Skeletal muscle satellite cell (primary cell): Measurements from ENCODE around the gene GPS2.
"Not testable (repeated sequence)": the region's sequence is repeated elsewhere in the genome, so short reads cannot be mapped to it uniquely, and the experiment has no call there.

Experiments
- H3K27me3 ChIP-seq: 2 replicates; pipeline ENCODE4 v1.7.0; 2013; ENCODE audit warnings: low read length; ENCODE audit not compliant: control insufficient read depth, insufficient read depth
- H3K36me3 ChIP-seq: 2 replicates; pipeline ENCODE4 v1.7.0; 2013; ENCODE audit warnings: mild to moderate bottlenecking, control low read depth, low read length; ENCODE audit not compliant: insufficient read depth
- H3K4me1 ChIP-seq: 2 replicates; pipeline ENCODE4 v1.7.0; 2013; ENCODE audit warnings: low read length; ENCODE audit not compliant: control insufficient read depth, insufficient read depth
- H3K4me2 ChIP-seq: 2 replicates; pipeline ENCODE4 v1.7.0; 2013; ENCODE audit warnings: mild to moderate bottlenecking, low read length
- H3K4me3 ChIP-seq: 2 replicates; pipeline ENCODE4 v1.7.0; 2013; ENCODE audit warnings: low read length
- H3K9ac ChIP-seq: 2 replicates; pipeline ENCODE4 v1.7.0; 2013; ENCODE audit warnings: mild to moderate bottlenecking, low read depth, low read length, moderate library complexity
- H3K9me3 ChIP-seq: replicated peaks from 2 replicates; pipeline ENCODE4 v1.7.0; 2013; ENCODE audit warnings: mild to moderate bottlenecking, control low read depth, low read length

The GPS2 gene

DNA sequence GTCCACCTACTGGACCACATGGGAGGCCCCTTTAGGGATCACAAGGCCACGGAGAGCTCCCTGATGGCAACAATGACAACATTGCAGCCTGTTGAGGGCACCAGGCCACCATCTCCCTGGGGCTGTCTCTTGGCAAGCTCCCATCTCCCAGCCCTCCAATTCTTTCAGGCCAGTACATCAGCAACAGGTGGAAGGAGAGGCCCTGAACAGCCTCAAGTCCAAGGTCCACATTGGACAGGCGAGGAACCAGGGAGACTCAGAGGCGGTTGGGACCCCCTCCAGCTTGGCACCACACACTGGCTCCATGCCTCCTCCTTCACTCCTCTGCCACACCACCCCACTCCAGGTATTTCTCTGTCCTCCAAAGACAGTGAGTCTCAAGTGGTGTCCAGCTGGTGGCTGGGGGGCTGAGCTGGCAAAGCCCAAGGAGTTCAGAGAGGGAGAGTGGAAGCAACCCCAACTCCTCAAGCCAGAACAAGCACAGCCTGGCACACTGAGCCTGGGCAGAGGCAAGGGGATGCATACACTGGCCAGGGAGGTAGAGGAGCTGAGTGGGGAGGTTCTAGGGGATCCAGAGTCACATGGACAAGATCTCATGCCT is 19.9 kb upstream of the GPS2 start:
- Histone ChIP-seq H3K9ac (no peak overlapping the region), H3K4me2 (no peak overlapping the region), H3K9me3 (no peaks in the 10 kb centered on the region), H3K4me1 (peaks cover 3% of the 10 kb centered on the region), H3K4me3 (no peak overlapping the region), H3K27me3 (peaks cover 16% of the 10 kb centered on the region), H3K36me3 (no peaks in the 10 kb centered on the region)

- H3K27me3 ChIP-seq, result peaks cover 16% of the 10 kb centered on the region
- not testable (repeated sequence) for H3K4me2 ChIP-seq, H3K4me3 ChIP-seq, H3K36me3 ChIP-seq, H3K9me3 ChIP-seq, H3K9ac ChIP-seq
- H3K4me1 ChIP-seq, result peaks cover 13% of the 10 kb centered on the region
Observed at GRCh38 chr17:7332600-7333069, 17.5 kb upstream of the GPS2 start.

DNA sequence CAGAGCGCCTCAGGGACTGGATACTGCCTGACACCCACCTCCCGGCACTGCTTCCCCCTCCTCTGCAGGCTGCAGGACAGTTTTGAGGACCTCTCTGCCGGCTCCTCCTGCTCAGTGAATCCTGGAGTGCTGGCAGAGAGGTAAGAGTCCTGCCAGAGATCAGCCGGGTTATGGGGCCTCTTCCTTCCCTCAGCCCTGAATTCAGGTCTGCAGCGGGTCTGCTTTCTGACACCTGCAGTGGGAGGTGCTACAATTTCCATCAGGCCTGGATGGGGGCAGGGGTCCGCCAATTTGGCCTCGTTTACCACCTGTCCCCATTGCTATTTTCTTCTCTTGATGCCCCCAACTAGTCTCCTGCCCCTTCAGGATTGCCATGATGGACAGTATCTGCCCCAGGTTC is 17.0 kb upstream of the GPS2 start:
- Histone ChIP-seq H3K4me1 (peaks cover 13% of the 10 kb centered on the region), H3K9ac (no peak overlapping the region)

DNA sequence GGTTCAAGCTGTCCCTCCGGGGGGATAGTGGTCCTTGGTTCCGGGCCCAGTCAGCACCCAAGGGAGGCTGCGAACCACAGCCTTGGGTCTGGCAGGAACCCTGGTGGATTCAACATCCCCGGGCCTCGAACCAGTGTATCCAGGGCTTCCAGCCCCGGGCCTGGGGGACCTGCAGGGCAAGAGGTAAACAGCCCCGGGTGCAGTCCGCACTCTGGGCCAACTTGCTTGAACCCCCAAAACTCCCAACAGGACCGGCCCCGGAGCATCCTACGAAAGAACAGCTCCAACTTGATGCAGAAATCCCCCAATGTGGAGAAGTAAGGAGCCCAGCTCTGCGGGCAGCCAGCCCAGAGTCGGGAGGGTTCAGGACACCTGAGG is 15.5 kb upstream of the GPS2 start:
- no peaks in the 10 kb centered on the region for H3K9me3 ChIP-seq
- H3K4me2 ChIP-seq, result peak overlapping the region; percentile 100
- peaks cover 14% of the 10 kb centered on the region for H3K36me3 ChIP-seq
- H3K9ac ChIP-seq, result peak overlapping the region; percentile 84
- peak overlapping the region; percentile 92 for H3K4me3 ChIP-seq
- H3K4me1 ChIP-seq, result peaks cover 13% of the 10 kb centered on the region
- H3K27me3 ChIP-seq, result peaks cover 11% of the 10 kb centered on the region

More for the DNA sequence above, 17.0 kb upstream of the GPS2 start:
- Histone ChIP-seq H3K4me2 (no peak overlapping the region), H3K4me3 (no peak overlapping the region), H3K36me3 (no peaks in the 10 kb centered on the region), H3K9me3 (no peaks in the 10 kb centered on the region), H3K27me3 (peaks cover 16% of the 10 kb centered on the region)

GRCh38 chr17:7329997-7330637 is 15.0 kb upstream of the GPS2 start:
- Histone ChIP-seq H3K27me3 (peaks cover 8% of the 10 kb centered on the region), H3K36me3 (peaks cover 19% of the 10 kb centered on the region), H3K4me1 (peaks cover 13% of the 10 kb centered on the region), H3K9me3 (no peaks in the 10 kb centered on the region), H3K9ac (peak overlapping the region; percentile 84), H3K4me3 (peak overlapping the region; percentile 92), H3K4me2 (peak overlapping the region; percentile 100)

- H3K27me3 ChIP-seq, result peaks cover 2% of the 10 kb centered on the region
- peak overlapping the region; percentile 92 for H3K4me3 ChIP-seq
- H3K4me2 ChIP-seq, result peak overlapping the region; percentile 100
- peaks cover 13% of the 10 kb centered on the region for H3K4me1 ChIP-seq
- H3K9me3 ChIP-seq, result no peaks in the 10 kb centered on the region
- peak overlapping the region; percentile 84 for H3K9ac ChIP-seq
- H3K36me3 ChIP-seq, result peaks cover 23% of the 10 kb centered on the region
Observed at GRCh38 chr17:7329374-7329996, 14.3 kb upstream of the GPS2 start.

GRCh38 chr17:7328840-7329373 is 13.7 kb upstream of the GPS2 start, which contains the start of gene NEURL4:
Gene NEURL4 (minus strand): TSS chr17:7329335. CDS start chr17:7329312, 23 bp downstream.
- Histone ChIP-seq H3K36me3 (peaks cover 27% of the 10 kb centered on the region), H3K4me2 (peak within 1 kb of the TSS; percentile 100), H3K4me1 (peaks cover 13% of the 10 kb centered on the region), H3K4me3 (peak within 1 kb of the TSS; percentile 92), H3K27me3 (no peaks in the 10 kb centered on the region), H3K9me3 (no peaks in the 10 kb centered on the region), H3K9ac (peak within 1 kb of the TSS; percentile 84)

DNA sequence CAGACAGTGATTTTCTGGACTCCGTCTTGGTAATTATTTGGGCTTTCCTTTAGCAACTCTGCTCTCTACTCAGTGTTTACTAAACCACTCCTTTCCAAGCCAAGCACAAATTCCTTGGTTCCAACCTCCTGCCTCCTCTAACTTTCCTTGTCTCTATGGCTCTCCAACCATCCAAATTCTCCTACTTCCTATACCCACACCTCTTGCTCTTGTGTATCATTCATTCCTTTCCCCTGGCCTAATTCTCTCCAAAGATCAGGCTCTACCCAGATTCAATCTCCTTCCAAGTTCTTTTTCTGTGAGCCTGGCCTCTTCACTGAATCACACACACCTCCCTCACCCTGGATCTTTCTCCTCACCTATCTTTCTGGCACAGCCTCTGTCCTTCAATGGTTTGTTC is 12.8 kb upstream of the GPS2 start:
- Histone ChIP-seq H3K9ac (peak overlapping the region; percentile 84), H3K27me3 (no peaks in the 10 kb centered on the region), H3K36me3 (peaks cover 36% of the 10 kb centered on the region), H3K4me2 (peak overlapping the region; percentile 88), H3K4me3 (peak overlapping the region; percentile 92), H3K9me3 (no peaks in the 10 kb centered on the region), H3K4me1 (peaks cover 13% of the 10 kb centered on the region)

DNA sequence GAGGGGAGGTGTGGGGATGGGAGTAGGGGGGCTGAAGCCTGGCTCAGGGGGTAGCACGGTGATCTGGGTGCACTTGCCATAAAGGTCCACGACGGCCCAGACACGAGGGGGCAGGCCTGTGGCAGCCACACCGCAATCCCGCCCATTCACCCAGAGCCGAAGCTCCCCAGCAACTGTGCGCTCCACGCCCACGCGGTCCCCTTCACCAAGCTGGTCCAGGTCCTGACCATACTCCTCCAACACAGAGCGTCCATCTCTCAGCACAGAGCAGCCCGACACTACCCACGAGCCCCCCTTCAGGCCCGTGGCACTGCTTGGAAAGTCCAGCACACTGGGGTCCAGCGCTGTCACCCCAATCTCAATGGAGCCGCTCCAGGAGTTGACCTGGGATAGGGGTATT is 12.3 kb upstream of the GPS2 start:
- no peaks in the 10 kb centered on the region for H3K27me3 ChIP-seq
- no peak overlapping the region for H3K9ac ChIP-seq
- H3K9me3 ChIP-seq, result no peaks in the 10 kb centered on the region
- H3K36me3 ChIP-seq, result peaks cover 41% of the 10 kb centered on the region
- H3K4me1 ChIP-seq, result peaks cover 13% of the 10 kb centered on the region
- no peak overlapping the region for H3K4me3 ChIP-seq
- peak overlapping the region; percentile 88 for H3K4me2 ChIP-seq

DNA sequence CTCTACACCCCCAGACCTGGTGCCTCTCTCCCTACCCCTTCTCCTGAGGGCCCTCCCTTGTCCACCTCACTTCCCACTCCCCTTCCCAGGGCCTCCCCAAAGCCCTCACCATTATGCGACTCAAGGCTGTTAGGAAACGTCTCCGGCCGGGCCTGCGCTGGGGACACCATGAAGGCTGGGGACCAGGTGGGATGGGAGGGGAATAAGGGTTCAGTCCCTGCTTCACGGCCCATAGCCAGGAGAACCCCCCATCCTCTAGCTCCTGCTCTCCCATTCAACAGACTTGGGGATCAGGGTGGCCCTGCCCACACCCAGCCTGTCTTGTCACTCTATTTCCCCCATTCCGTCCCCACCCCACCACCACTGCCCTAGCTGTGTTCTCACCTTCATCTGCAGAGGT is 11.9 kb upstream of the GPS2 start:
- H3K27me3 ChIP-seq, result no peaks in the 10 kb centered on the region
- no peak overlapping the region for H3K9ac ChIP-seq
- no peaks in the 10 kb centered on the region for H3K9me3 ChIP-seq
- H3K4me1 ChIP-seq, result peaks cover 13% of the 10 kb centered on the region
- H3K4me2 ChIP-seq, result no peak overlapping the region
- H3K4me3 ChIP-seq, result no peak overlapping the region
- peaks cover 43% of the 10 kb centered on the region for H3K36me3 ChIP-seq

- H3K9ac ChIP-seq, result no peak overlapping the region
- H3K27me3 ChIP-seq, result no peaks in the 10 kb centered on the region
- H3K9me3 ChIP-seq, result no peaks in the 10 kb centered on the region
- H3K4me1 ChIP-seq, result peaks cover 13% of the 10 kb centered on the region
- H3K4me3 ChIP-seq, result no peak overlapping the region
- H3K36me3 ChIP-seq, result peaks cover 45% of the 10 kb centered on the region
- no peak overlapping the region for H3K4me2 ChIP-seq
Observed at GRCh38 chr17:7326186-7326585, 11.0 kb upstream of the GPS2 start.
